GM23248 (cell line): ENCODE data around the gene CYREN.

Experiments
- EZH2 ChIP-seq: fragments of 200-600 bp; sonication (generic); IDR thresholded peaks from 2 replicates; pipeline ENCODE4 v1.6.1; 2018; ENCODE audit warnings: antibody characterized with exemption, mild to moderate bottlenecking; ENCODE audit not compliant: insufficient read depth, poor library complexity, severe bottlenecking
- EZH2phosphoT487 ChIP-seq: fragments of 200-600 bp; sonication (generic); IDR thresholded peaks from 2 replicates; pipeline ENCODE4 v1.6.1; 2018; ENCODE audit warnings: antibody characterized with exemption, moderate library complexity, mild to moderate bottlenecking, low read depth; ENCODE audit not compliant: insufficient read depth

DNA sequence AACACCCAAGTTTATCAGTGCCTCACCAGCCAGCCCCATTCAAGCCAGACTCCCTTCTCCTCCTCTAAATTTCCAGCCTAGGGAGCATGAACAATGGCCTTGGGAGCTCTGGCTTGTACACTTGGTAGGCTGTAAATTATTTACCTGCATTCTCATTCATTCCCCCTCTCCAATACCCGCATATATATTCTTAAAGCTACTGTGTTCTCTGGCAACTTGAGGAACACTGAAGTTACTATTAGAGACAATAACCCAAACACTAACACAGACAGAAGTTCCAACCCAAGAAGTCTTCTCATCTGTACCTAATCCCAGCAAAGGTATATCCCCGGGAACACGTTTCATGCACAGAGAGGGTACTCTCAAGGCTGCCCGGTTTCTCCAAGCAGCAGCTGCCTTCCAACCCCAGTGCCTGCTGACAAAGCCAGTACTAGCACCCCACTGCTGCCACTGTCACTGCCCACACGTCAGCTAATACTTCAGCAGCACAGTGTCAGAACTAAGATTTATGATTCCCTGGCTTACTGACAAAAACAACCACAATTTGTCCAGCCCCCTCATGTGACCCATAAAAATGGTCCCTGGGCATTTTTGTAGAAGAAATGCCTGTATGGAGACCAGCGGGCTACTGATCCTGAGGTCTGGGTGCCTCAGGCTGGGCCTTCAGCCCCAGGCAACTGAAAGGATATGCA is 37.7 kb upstream of the CYREN start:
- TF ChIP-seq EZH2 (no peak), EZH2phosphoT487 (no peak)
